Measurements from ENCODE around the gene ROBO2. TPM values are rescaled to one million over a fixed set of nuclear protein-coding genes. Genes with fewer than 3 reads are reported as not detected.

Gene ROBO2
- total RNA-seq, 1 donor from 2014 or later: 2.9 TPM

- DNase-seq (ENCODE audit: low spot score in 2 of 2): no peak
- intact Hi-C loops (cut with DNase I): no loop called here
- Histone ChIP-seq H3K9me3 (peaks cover 0 to 5% of the 10 kb centered on the region in 2 donors), H3K4me1 (no peaks in the 10 kb centered on the region), H3K27ac (no peak overlapping the region), H3K36me3 (no peaks in the 10 kb centered on the region), H3K27me3 (no peaks in the 10 kb centered on the region), H3K4me3 (no peak overlapping the region)
- no peak for TF ChIP-seq CTCF (IDR thresholded peaks at IDR 0.05)
Observed at GRCh38 chr3:77687545-77687944, 647.6 kb downstream of the ROBO2 start.

GRCh38 chr3:77690284-77690845, 650.5 kb downstream of the ROBO2 start:
- no peak for TF ChIP-seq CTCF (IDR thresholded peaks at IDR 0.05)

DNA sequence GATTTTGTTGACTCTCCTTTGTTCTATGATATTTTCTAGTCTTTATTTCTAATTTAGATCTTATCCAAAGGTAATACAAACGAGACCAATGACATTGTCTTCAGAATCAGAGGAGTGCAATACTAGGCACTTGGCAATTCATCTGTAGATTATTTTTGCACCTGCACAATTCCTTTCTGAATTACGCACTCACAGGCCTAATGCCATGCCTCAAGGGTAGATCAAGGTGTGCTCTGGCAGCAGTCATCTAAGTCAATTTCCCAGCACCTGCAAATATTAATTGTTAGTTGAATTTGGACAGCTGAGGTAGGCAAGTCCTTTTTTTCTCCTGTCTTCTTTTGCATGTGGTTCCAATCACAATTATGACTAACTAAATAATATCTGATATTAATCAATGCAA, 653.2 kb downstream of the ROBO2 start:
- TF ChIP-seq CTCF (IDR thresholded peaks at IDR 0.05): no peak
- Histone ChIP-seq H3K4me3 (no peak overlapping the region), H3K27ac (no peak overlapping the region), H3K9me3 (no peaks in the 10 kb centered on the region), H3K4me1 (no peaks in the 10 kb centered on the region), H3K36me3 (no peaks in the 10 kb centered on the region), H3K27me3 (no peaks in the 10 kb centered on the region)
- intact Hi-C loops (cut with DNase I): no loop called here
- no peak for DNase-seq (ENCODE audit: low spot score in 2 of 2)

More at GRCh38 chr3:77690284-77690845, 650.5 kb downstream of the ROBO2 start:
- Histone ChIP-seq H3K4me3 (no peak overlapping the region), H3K4me1 (no peaks in the 10 kb centered on the region), H3K36me3 (no peaks in the 10 kb centered on the region), H3K27me3 (no peaks in the 10 kb centered on the region), H3K9me3 (no peaks in the 10 kb centered on the region), H3K27ac (no peak overlapping the region)
- DNase-seq (ENCODE audit: low spot score in 2 of 2): no peak
- intact Hi-C loops (cut with DNase I): no loop called here

DNA sequence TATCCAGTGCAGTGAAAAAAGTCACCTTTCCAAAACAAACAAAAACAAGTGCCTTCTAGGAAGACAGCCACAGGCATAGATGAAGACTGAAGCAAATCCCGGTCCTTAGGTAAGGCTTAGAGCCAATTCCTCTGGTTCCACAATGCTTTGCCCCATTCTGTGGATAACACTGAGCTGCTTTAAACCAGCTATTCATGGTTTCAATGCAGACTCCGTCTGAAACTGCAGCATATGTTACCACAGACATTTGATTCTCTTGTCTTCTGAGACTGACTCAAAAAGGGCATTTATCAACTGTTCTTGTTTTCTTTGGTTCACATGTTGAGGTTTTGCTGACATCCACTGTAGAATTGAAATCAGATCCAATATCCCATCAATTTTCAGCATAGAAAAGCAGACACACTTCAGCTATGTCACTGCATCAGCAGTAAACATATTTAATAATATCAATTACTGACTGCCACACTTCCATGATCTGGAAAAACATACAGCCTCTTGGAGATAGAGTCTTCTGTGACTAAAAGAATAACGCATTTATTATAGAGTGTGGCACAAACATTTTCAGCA, 659.3 kb downstream of the ROBO2 start:
- H3K27ac ChIP-seq: no peak overlapping the region
- no peak overlapping the region for H3K4me3 ChIP-seq
- no peaks in the 10 kb centered on the region for H3K4me1 ChIP-seq
- DNase-seq (ENCODE audit: low spot score in 2 of 2): no peak
- no peak for TF ChIP-seq CTCF (IDR thresholded peaks at IDR 0.05)
- no peaks in the 10 kb centered on the region for H3K9me3 ChIP-seq
- no peaks in the 10 kb centered on the region for H3K36me3 ChIP-seq
- no peaks in the 10 kb centered on the region for H3K27me3 ChIP-seq
- intact Hi-C loops (cut with DNase I): no loop called here

All from ascending aorta (tissue), 2 donors.